GM18867 (cell line): Measurements from ENCODE around the gene ADORA1.

ENCODE experiments used
- ATAC-seq: cut with Tn5 transposase; IDR thresholded peaks from one replicate; pipeline ENCODE4 v1.9.1; 2021; ENCODE audit warnings: mild to moderate bottlenecking, moderate library complexity; ENCODE audit not compliant: unreplicated experiment

The ADORA1 gene

DNA sequence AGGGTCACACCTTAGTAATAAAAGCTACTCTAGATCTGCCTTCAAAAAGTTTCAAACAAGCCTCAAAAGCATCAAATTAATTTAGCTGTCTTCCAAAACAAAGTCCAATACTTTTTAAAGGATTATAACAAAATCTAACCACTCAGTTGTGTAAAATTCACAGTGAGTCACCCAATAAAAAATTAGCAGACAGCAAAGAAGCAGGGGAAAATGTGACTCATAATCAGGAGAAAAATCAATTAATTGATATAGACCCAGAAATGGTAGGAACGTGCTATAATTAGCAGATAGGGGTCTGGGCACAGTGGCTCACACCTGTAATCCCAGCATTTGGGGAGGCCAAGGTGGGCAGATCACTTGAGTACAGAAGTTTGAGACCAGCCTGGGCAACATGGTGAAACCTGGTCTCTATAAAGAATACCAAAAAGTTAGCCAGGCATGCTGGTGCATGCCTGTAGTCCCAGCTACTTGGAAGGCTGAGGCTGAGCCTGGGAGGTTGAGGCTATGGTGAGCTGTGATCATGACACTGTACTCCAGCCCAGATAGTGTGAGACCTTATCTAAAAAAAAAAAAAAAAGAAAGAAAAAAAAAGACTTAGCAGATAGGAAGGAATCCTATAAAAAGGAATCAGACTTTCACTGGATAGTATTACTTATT lies 33.6 kb upstream of the ADORA1 start:
- ATAC-seq, result no peak

DNA sequence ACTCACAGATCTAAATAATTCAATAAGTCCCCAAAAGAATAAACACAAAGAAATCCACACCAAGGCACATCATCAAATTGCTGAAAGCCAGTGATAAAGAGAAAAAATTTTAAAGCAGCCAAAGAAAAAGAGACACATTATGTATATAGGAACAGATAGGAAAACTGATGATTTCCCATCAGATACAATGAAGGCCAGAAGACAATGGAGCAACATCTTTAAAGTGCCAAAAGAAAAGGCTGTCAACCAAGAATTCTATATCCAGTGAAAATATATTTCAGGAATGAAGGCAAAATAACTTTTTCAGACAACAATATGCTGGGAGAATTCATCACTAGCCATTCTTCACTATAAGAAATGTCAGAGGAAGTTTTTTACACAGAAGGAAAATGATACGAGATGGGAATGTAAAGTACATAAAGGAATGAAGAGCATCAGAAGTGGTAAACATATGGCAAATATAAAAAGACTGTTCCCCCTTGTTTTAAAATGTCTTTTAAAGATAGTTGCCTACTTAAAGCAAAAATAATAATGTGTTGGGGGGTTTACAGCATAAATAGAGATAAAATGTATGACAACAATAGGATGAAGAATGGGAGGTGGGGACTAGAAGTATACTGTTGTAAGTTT lies 32.4 kb upstream of the ADORA1 start:
- ATAC-seq, result no peak

DNA sequence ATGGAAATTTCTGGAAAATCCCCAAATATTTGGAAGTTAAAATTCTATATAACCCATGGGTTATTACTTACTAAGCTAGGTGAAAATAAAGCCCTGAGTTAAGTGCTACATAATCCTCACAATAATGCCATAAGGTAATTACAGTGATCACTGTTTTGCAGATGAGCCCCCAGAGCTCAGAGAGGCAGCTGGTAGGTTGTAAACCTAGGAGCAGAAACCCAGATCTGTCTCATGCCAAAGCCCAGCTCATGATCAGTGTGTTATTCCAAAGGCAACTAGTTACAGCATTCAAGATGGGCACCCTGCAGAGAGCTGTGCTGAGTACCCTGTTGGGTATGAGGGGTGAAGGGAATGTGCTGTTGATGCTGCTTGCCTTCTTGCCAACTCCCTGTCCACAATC lies 31.0 kb upstream of the ADORA1 start:
- no peak for ATAC-seq

DNA sequence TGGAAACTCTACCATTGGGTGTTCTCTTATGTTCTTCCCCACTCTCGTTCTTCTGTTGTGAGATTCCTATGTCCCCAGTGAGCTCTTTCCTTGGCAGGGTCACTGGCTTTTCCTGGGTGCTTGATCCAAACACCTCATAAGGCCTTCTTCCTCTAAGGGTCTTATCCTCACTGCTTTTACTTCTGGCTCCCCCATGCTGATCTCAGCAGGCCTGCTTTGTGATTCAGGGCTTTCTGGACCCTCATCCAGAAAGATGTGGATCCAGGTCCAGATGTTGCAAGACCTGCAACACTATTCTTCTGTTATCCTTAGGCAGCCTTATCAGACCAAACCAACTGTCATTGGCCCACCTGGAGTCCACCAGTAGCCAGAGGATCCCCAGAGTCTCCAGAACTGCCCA lies 30.5 kb upstream of the ADORA1 start:
- no peak for ATAC-seq

DNA sequence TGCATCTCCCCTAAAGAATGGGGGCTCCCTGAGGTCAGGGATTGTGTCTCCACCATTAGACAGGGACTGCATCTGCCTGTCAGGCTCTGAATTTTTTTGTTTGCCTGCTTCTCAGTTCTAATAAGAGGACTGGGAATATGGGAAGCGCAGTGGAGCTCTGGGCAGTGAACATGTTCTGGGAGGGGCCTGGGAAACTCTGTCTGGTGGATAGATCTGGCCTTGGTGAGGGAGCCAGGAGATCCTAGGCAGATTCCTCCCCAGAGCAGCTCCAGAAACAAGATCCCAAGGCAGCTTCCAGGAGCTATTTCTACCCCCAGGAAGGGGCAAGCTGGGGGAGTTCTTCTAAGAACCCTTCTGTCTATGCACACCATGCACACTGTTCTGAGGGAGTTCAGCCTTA lies 29.1 kb upstream of the ADORA1 start:
- ATAC-seq, result no peak

DNA sequence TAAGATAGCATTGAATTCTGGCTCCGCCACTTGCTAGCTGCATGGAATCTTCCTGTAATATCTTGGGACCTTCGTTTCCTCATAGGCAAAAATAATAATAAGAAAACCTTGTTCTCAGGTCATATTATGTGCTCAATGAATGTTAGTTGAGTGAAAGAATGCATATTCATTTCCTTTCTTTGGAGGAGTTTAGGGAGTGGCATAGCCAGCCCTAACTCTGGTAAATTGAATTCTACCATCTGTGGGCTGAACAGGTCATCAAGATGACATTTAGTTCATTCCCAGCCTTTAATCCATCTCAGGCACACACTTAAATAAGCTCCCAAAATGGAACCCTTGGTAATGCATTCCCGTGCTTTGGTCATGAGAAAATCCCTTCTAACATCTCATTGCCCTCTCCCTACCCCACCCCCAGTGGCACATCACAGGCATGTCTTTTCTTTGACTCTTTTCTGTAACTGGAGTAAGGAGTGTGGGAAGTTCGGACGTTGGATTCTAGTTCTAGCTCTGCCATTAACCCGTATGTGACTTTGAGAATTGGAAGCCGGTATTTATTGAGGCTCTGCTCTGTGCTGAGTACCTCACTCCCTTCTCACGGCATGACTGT lies 28.5 kb upstream of the ADORA1 start:
- ATAC-seq, result no peak

DNA sequence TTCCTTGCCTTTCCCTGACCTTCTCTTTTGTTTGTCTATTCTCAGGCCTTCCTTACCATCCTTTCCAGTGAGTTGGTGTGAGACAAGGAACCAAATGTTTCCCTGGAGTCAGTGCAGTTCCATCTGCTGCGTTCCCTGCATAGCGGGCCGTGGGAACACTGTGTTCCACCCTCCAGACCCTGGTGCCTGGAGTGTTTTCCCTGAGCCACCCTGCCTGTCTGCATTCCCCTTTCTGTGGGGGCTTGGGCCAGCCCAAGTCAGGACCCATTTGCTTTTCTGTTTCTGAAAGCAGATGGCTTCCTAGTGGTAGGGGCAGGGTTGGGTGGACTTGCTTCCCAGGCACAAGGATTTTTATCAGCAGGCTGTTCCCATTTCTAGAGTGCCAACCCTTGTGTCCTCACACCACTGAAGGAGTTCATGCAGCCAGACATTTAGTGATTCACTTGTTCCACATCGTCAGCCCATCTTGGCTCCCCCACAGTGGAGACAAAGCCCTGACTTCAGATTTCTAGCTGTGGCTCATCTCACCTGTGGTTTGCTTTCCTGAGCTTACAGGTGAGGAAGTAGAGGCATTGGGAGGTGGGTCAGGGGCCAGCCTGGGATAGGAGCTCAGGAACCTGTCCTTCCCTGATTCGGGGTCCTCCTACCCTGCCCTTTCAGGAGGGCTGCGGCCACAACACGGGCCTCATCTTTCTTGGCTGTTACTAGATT lies 27.6 kb upstream of the ADORA1 start:
- no peak for ATAC-seq

DNA sequence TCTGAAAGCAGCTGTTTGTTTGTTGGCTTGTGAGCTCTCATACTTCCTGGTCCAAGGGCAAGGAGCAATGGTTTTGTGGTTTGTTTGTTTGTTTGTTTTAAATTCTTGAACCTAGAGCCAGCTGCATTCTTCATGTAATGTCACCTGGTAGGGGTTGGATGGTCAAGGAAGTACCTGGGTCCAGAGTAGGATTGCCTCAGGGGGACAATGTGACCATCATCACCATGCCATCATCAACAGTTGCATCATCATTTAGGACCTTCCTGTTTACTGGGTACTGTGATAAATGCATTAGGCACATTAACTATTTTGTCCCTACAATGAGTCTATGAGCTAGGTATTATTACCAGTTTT lies 27.0 kb upstream of the ADORA1 start:
- ATAC-seq, result no peak

DNA sequence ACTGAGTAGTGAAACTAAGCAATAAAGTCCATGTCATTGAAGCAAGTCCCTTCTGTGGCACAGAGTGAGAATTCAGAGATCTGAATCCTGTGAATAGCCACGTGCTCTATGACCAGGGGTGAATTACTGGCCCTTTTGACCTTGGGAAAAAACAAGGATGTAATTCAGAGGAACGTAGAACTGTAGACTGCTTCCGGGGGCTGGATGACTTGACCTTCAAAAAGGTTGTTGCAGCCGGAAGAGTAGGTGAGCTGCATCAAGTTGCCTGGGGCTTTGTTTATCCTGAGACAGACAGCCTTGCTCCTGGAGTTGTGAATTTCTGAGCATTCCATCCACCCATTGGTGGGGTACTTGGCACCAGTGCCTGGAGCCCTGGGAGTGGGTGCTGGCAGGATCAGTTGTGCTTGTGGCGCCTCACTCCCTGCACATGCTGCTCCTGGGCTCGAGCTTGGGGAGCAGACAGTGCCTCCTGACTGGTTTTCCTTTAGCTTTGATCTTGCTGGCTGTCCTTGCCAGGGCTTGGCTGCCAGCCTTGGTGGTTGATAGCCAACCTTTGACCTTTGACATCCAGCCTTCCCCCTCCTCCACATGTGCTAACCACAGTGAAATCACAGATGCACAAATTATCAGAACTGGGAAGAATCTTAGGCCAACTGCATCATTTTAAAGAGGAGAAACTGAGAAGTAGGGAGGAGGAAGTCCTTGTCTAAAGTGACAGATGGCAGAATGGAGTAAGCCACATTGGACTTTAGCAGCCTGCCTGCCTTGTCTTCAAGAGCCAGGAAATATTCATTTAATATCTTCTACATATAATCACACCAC lies 25.5 kb upstream of the ADORA1 start:
- ATAC-seq, result no peak

DNA sequence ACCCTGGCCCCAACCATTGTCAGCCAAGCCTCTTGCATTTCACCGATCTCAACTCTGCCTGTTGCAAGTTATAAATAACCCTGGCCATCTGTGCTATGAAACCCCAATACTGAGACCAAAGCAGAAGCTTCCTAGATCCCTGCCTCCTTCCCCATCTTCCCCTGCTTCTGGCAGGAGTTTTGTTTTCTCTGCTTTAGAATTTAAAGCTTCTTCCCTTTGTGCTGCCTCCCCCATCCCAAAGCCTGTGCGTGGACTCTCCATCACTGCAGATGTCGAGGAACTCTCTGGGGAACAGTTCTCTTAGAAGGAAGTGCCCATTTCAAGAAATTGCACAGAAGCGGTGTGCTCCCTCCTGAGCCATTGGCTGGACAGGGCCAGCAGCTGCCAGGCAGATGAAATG lies 24.3 kb upstream of the ADORA1 start:
- no peak for ATAC-seq

DNA sequence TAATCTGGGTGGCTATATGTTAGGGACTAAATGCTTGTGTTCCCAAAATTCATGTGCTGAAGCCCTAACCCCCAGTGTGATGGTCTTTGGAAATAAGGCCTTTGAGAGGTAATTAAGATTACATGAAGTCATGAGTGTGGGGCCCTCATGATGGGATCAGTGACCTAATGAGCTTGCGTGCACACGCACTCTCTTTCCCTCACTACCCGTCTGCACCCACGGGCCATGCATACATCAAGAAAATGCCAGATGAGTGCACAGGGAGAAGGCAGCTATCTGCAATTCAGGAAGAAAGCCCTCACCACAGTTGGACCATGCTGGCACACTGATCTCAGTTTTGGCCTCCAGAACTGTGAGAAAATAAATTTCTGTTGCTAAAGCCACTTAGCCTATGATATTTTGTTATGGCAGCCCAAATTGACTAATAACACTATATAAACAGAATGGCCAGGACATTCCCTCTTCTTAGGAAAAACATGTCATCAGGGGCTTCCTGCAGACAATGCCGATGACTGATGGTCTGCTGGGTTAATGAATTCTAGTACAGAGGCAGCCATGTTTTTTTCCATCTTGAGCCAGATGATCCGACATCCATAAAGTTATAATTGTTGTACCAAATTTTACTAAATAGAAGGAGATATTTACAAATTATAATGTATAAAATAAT lies 23.6 kb upstream of the ADORA1 start:
- ATAC-seq, result no peak

DNA sequence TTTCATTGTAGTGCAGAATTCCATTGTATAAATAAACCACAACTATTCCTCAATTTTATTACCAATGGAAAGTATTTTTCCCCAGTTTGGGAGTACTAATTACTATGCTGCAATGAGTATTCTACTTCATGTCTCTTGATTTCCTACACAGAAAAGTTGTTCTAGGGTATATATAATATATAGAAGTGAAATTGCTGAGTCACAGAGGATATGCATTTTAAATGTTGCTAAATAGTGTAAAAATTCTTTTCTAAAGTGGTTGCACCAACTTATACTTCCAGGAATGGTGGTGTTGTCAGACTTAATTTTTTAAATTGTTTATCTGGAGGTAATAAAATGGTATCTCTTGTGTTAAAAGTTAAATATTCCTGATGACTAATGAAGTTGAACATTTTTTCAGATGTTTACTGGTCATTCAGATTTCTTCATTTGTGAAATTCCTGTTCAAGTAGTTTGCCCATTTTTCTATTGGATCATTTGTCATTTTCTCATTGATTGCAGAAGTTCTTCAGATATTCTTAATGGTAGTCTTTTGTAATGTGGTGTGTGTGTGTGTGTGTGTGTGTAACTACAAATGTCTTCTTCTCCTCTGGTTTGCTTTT lies 22.6 kb upstream of the ADORA1 start:
- ATAC-seq, result no peak

DNA sequence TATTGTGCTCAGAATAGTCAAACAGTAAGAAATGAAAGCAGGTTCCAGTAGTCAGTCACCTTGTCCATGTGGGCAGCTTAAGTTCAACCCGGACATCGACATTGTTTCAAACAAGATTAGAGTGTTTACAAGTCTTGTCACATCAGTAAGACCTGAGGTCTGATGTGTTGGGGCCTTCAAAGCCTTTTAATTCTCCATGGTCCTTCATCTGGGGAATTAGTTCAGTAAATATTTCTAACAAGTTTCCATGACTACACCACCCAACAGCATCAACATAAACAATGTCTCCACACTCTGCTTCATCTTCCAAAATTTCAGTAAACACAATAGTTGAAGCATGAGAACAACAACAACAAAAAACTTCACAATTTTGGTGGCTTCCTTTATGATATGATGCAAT lies 15.1 kb upstream of the ADORA1 start:
- no peak for ATAC-seq

DNA sequence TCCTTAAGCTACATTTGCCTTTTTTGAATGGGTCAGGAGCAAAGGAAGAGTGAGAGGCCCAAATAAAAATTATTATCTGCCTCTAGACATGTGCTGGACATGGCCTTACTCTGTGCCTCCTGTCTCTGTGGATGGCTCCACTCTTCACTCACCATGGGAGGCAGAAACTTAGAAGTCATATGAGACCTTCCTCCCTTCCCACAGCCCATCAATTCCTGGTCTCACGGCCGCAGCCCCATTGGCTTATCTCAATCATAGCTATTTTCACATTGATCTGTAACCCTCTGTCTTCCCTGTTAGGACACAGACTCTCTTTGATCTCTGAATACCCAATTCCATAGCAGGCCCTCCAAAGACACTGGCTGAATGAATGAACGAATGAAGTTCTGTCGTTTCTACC lies 14.2 kb upstream of the ADORA1 start:
- ATAC-seq, result no peak

DNA sequence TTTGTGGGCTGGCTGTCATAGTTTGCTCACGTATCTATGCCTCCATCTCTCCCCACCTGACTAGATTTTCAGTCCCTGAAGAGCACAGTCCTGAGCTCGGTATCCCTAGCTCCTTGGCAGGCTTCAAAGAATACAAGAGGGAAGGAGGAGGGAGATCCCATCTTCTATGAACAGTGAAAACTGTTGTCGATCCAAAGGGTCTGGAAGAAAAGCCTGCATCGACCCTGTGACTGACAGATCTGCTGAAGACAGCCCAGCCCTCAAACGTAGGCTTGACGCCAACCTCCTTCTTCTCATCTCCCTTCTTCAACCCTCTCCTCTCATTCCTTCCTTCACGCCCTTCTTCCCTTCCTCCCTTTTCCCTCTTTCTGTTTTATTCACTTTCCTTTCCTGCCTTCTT lies 13.3 kb upstream of the ADORA1 start:
- no peak for ATAC-seq

DNA sequence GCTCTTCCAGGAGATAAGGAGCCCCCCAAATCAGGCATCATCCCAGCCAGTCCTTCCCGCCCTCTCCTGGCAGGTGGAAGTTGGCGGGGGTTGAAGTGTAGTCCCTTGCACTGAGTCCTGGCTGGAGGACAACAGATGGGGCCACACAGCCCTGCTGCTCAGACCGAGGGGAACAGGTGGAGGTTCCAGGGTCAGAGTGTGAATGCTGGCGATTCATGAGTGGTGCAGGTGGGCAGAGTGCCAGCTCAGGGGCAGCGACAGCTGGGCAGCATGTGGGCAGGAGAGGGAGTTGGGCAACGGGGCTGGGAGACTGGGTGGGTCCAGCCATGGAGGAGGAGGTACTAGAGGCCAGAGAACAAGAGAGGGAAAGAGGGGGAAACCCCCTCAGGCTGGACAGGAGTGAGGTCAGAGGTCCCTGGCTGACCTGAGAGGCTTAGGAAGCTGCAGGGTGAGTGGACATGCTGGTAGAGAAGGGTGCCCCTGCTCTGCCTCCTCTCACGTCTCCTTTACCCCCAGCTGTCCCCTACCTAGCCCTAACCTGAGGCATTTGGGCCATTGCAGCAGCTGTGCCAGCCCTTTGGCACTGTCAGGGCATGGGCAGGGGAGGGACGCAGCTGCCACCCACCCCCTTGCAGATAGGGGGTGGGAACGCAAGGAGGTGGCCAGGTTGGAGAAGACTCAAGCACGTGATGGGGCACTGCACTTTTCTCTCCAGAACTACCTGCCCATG lies 11.3 kb upstream of the ADORA1 start:
- no peak for ATAC-seq

DNA sequence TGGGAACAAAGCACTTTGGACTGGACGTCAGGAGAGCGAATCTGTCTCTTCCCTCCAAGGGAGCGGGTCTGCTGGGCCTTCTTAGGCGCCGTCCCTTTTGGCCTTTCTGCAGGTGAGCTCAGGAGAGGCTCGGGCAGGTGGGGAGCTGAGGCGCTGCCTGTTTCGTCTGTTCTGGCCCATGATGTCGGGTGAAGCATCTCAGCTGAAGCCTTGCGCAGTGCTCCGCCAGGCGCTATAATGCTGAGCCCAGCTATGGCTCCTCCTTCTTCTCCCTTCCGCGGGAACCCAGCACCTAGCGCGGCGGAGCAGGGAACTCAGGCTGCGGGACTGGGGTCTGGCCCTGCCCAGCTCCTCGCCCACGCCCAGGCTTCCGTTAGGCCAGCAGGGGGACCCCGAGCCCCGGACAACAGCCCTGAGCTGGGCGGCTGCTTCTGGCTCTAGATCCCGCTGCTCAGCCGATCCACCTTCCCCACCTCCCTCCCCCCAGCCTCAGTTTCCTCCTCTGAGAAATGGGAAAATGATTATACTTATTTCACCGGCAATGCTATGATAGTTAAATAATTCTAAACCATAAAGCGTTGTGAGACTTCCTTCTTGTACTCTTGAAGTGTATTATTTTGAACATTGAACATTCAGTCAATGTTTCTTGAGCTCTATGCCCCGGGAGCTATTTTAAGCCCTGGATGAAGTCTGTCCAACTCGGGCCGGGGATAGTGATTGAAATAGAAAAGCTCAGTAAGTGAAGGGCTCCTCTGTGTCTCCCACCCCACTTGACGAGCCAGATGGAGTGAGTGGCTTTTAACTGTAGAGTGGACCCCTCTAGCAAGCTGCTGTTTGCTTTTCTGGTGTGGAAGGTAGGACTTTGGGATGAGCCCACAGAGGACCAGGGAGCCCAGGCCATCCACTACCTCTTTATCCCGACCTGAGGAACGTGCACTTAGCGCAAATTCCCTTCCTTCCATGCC lies 9.6 kb upstream of the ADORA1 start:
- no peak for ATAC-seq

DNA sequence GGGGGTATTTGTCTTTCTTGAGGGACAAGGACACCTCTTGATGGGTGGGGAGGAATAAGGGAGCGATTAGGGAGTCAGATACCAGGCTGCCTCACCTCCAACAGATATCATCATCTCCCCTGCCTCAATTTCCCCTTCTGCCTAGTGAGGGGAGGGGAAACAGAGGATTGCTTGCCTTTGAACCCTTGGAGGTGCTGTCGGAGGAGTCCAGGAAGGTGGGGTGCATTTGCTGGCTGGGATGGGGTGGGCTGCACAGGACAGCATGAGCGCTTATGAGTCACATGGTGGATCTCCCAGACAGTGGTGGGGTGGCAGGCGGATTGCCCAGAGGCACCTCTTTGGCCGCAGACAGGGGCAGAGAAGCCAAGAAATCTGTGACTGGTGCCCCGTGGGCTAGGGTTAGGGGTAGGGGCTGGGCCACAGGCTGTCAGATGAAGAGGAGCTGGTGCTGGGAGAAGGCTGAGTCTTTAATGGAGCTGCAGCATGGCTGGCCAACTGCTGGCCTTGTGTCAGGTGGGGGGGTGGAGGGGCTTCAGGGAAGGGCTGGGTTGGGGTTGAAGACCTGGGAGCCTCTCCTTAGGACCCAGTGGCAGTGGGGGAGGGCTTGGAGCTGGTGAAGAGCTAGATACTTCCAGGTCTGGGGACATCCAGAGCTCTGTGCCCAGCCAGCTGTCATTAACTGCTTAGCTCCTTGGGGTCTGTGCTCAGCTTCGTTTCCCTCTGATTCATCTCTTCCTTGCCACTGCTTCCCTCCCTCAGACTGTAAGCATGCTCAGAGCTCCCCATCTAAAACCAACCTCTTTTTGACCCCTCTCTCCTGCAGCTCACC lies 7.0 kb upstream of the ADORA1 start:
- no peak for ATAC-seq
